DOHH2 (cell line): ENCODE results near the gene IL1A.

Source experiments
- EZH2phosphoT487 ChIP-seq: fragments of 200-600 bp; sonication (generic); IDR thresholded peaks from 2 replicates; pipeline ENCODE4 v1.6.1; 2017; ENCODE audit warnings: borderline replicate concordance, mild to moderate bottlenecking, antibody characterized with exemption, low read length, moderate library complexity, mixed read lengths
- TF ChIP-seq, protein P1 (sequence below): fragments of 200-600 bp; sonication (generic); IDR thresholded peaks from one replicate; pipeline ENCODE4 v1.5.1; 2014; ENCODE audit warnings: antibody characterized with exemption, mild to moderate bottlenecking, low read depth, low read length; ENCODE audit not compliant: poor library complexity, severe bottlenecking

DNA sequence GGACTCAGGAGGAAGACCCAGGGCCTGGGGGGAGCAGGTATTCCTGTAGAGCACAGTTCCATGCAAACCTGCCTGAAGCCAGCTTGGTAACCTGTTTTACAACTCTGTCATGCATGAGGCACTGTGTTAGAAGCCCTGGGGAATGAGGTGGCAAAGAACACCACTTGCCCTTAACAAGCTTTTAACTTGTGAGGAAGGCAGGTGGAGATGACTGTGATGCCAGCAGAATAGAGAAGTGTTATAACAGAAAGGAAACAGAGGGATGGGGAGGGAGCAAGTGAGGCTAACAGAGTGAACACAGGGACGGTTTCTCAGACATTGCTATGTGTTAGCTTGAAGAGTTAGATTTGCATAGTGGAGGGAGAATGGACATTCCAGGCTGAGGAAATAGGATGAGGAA lies 11.5 kb upstream of the IL1A start:
- TF ChIP-seq, protein P1, sequence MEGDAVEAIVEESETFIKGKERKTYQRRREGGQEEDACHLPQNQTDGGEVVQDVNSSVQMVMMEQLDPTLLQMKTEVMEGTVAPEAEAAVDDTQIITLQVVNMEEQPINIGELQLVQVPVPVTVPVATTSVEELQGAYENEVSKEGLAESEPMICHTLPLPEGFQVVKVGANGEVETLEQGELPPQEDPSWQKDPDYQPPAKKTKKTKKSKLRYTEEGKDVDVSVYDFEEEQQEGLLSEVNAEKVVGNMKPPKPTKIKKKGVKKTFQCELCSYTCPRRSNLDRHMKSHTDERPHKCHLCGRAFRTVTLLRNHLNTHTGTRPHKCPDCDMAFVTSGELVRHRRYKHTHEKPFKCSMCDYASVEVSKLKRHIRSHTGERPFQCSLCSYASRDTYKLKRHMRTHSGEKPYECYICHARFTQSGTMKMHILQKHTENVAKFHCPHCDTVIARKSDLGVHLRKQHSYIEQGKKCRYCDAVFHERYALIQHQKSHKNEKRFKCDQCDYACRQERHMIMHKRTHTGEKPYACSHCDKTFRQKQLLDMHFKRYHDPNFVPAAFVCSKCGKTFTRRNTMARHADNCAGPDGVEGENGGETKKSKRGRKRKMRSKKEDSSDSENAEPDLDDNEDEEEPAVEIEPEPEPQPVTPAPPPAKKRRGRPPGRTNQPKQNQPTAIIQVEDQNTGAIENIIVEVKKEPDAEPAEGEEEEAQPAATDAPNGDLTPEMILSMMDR = no peak
- TF ChIP-seq EZH2phosphoT487 = no peak
